ENCODE results near the gene TLE6. TPM values are rescaled to one million over a fixed set of nuclear protein-coding genes. Genes with fewer than 3 reads are reported as not detected.
"Not testable (repeated sequence)": the region's sequence is repeated elsewhere in the genome, so short reads cannot be mapped to it uniquely, and the experiment has no call there.

The TLE6 gene
- total and polyA plus RNA-seq, 4 donors: 1.6 to 5.0 (median 4.6) TPM

- Histone ChIP-seq H3K4me3 (ENCODE audit: low read depth, low read length) (no peak overlapping the region), H3K27ac (ENCODE audit: low read depth, low read length) (no peak overlapping the region), H3K27me3 (ENCODE audit: control insufficient read depth, insufficient read depth, low read length) (no peaks in the 10 kb centered on the region), H3K9me3 (ENCODE audit: control insufficient read depth, insufficient read depth, low read length) (no peaks in the 10 kb centered on the region), H3K4me1 (ENCODE audit: control insufficient read depth, insufficient read depth, low read length) (peaks cover 15% of the 10 kb centered on the region), H3K36me3 (ENCODE audit: control insufficient read depth, insufficient read depth, low read length) (peaks cover 64% of the 10 kb centered on the region)
- DNase-seq (ENCODE audit: low read depth in 4 of 6, low spot score in 6 of 6): no peak
- WGBS (ENCODE audit: insufficient coverage): 59% methylated on average over 5 of the region's 6 CpGs
Observed at GRCh38 chr19:3008994-3009393, 31.6 kb downstream of the TLE6 start.

DNA sequence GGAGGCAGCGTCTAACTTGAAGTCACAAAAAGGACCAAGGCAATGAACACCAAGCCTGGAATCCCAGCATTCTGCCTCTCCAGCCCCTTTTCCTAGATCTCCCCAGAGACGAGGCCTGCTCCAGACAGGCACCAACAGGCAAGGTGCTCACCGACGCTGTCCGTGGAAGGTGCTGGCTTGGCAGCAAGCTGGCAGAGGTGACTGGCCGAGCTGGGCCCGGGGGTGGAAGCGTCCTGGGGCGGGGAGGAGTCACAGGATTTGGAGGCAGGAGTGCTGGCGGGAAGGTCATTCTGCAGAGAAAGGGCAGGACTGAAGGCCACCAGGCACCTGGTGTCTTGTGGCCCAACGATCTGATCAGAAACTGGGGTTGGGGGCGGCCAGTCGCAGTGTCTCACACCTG lies 33.5 kb downstream of the TLE6 start:
- peaks cover 15% of the 10 kb centered on the region for H3K4me1 ChIP-seq (ENCODE audit: control insufficient read depth, insufficient read depth, low read length)
- no peak overlapping the region for H3K27ac ChIP-seq (ENCODE audit: low read depth, low read length)
- peaks cover 63% of the 10 kb centered on the region for H3K36me3 ChIP-seq (ENCODE audit: control insufficient read depth, insufficient read depth, low read length)
- whole genome bisulfite sequencing (ENCODE audit: insufficient coverage): 86% methylated on average over 13 of the region's 13 CpGs
- no peaks in the 10 kb centered on the region for H3K27me3 ChIP-seq (ENCODE audit: control insufficient read depth, insufficient read depth, low read length)
- H3K4me3 ChIP-seq (ENCODE audit: low read depth, low read length): no peak overlapping the region
- H3K9me3 ChIP-seq (ENCODE audit: control insufficient read depth, insufficient read depth, low read length): no peaks in the 10 kb centered on the region
- no peak for DNase-seq (ENCODE audit: low read depth in 4 of 6, low spot score in 6 of 6)

DNA sequence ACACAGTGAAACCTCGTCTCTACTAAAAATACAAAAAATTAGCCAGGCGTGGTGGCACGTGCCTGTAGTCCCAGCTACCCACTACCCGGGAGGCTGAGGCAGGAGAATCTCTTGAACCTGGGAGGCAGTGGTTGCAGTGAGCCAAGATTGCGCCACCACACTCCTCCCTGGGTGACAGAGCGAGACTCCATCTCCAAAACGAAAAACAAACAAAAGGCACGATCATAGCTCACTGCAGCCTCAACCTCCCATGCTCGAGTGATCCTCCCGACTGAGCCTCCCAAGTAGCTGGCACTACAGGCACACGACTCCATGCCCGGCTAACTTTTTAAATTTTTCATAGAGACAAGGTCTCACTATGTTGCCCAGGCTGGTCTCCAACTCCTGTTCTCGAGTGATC lies 34.7 kb downstream of the TLE6 start:
- not testable (repeated sequence) for H3K9me3 ChIP-seq (ENCODE audit: control insufficient read depth, insufficient read depth, low read length); H3K4me3 ChIP-seq (ENCODE audit: low read depth, low read length); DNase-seq (ENCODE audit: low read depth in 4 of 6, low spot score in 6 of 6); H3K27ac ChIP-seq (ENCODE audit: low read depth, low read length); H3K27me3 ChIP-seq (ENCODE audit: control insufficient read depth, insufficient read depth, low read length)
- Histone ChIP-seq H3K36me3 (ENCODE audit: control insufficient read depth, insufficient read depth, low read length) (peaks cover 57% of the 10 kb centered on the region), H3K4me1 (ENCODE audit: control insufficient read depth, insufficient read depth, low read length) (peaks cover 15% of the 10 kb centered on the region)
- WGBS (ENCODE audit: insufficient coverage): 89% methylated on average over 11 of the region's 13 CpGs

DNA sequence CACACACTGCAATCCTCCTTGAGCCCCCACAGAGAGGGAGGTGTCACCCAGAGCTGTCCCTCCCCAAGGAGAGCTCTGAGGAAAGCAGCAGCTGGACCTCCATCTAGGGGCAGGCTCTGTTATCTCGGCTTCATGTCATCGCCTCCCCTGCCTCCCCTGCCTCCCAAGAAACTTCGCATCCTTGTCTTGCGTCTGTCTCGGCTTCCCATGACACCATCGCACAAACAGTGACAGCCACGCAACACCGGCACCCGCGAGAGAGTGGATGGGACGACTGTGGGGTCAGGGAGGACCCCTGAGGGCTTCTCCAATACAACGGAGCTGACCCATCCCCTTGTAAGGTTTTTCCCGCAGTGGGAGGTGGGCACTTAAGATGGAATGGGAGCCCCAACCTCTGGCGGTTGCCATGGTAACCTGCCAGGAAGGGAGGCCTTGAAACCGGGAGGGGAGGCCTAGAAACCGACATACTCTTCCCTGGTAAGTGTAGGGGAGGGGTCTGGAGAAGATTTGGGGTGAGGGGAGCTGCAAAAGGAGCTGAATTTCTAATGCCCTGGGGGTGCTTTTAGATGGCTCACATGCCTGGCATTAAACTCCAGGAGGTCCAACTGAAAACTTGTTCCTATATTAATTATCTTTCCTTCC lies 35.4 kb downstream of the TLE6 start:
- peak in 2 of 6 donors; percentile 26 to 72 for DNase-seq (ENCODE audit: low read depth in 4 of 6, low spot score in 6 of 6)
- Histone ChIP-seq H3K9me3 (ENCODE audit: control insufficient read depth, insufficient read depth, low read length) (no peaks in the 10 kb centered on the region), H3K36me3 (ENCODE audit: control insufficient read depth, insufficient read depth, low read length) (peaks cover 56% of the 10 kb centered on the region), H3K4me1 (ENCODE audit: control insufficient read depth, insufficient read depth, low read length) (peaks cover 15% of the 10 kb centered on the region), H3K4me3 (ENCODE audit: low read depth, low read length) (no peak overlapping the region), H3K27ac (ENCODE audit: low read depth, low read length) (no peak overlapping the region), H3K27me3 (ENCODE audit: control insufficient read depth, insufficient read depth, low read length) (no peaks in the 10 kb centered on the region)
- WGBS (ENCODE audit: insufficient coverage): 37% methylated on average over 15 of the region's 16 CpGs

DNA sequence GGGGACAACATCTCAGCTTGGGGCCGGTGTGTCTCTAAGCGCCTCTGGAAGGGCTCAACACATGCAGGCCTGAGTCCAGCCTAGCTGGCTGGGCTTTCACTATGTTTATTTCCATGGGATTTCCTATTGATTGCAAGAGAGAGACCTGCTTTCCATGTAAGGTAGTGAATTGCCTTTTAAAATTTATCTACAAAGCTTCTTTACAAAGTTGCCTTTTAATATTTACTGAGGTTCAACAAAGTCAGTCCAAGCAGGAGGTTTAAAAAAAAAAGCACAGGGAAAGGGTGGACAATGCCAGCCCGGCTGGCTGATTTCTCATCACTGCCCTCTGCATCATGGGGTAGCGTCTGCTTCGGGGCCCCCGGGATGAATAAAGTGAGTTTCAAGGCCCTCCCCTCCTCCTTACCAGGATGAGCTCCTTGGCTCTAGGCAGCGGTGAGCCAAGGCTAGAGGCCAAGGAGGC lies 35.9 kb downstream of the TLE6 start:
- Histone ChIP-seq H3K4me1 (ENCODE audit: control insufficient read depth, insufficient read depth, low read length) (peaks cover 15% of the 10 kb centered on the region), H3K36me3 (ENCODE audit: control insufficient read depth, insufficient read depth, low read length) (peaks cover 51% of the 10 kb centered on the region), H3K9me3 (ENCODE audit: control insufficient read depth, insufficient read depth, low read length) (no peaks in the 10 kb centered on the region), H3K27me3 (ENCODE audit: control insufficient read depth, insufficient read depth, low read length) (no peaks in the 10 kb centered on the region), H3K4me3 (ENCODE audit: low read depth, low read length) (no peak overlapping the region), H3K27ac (ENCODE audit: low read depth, low read length) (no peak overlapping the region)
- 29% methylated on average over 7 of the region's 7 CpGs for WGBS (ENCODE audit: insufficient coverage)
- peak in 1 of 6 donors; percentile 32 for DNase-seq (ENCODE audit: low read depth in 4 of 6, low spot score in 6 of 6)

DNA sequence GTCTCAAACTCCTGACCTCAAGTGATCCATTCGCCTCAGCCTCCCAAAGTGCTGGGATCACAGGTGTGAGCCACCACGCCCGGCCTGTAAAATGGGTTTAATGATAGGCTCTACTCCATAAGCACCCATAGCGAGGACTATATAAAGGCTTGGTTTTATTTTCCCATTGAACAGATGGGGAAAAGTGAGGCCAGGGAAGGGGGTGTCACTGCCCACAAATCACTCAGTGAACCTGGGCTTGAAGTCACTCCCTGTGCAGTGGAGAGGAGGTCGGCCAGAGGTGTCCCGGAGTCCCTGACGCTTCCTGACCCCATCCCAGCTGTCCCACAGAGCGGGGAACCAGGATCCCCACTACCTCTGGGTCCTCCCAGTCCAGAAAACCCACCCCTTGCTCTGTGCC lies 36.8 kb downstream of the TLE6 start:
- H3K9me3 ChIP-seq (ENCODE audit: control insufficient read depth, insufficient read depth, low read length): no peaks in the 10 kb centered on the region
- no peak overlapping the region for H3K4me3 ChIP-seq (ENCODE audit: low read depth, low read length)
- peaks cover 52% of the 10 kb centered on the region for H3K36me3 ChIP-seq (ENCODE audit: control insufficient read depth, insufficient read depth, low read length)
- H3K27me3 ChIP-seq (ENCODE audit: control insufficient read depth, insufficient read depth, low read length): no peaks in the 10 kb centered on the region
- WGBS (ENCODE audit: insufficient coverage): 100% methylated on average over 1 of the region's 8 CpGs
- no peak overlapping the region for H3K27ac ChIP-seq (ENCODE audit: low read depth, low read length)
- H3K4me1 ChIP-seq (ENCODE audit: control insufficient read depth, insufficient read depth, low read length): peaks cover 15% of the 10 kb centered on the region
- no peak for DNase-seq (ENCODE audit: low read depth in 4 of 6, low spot score in 6 of 6)

DNA sequence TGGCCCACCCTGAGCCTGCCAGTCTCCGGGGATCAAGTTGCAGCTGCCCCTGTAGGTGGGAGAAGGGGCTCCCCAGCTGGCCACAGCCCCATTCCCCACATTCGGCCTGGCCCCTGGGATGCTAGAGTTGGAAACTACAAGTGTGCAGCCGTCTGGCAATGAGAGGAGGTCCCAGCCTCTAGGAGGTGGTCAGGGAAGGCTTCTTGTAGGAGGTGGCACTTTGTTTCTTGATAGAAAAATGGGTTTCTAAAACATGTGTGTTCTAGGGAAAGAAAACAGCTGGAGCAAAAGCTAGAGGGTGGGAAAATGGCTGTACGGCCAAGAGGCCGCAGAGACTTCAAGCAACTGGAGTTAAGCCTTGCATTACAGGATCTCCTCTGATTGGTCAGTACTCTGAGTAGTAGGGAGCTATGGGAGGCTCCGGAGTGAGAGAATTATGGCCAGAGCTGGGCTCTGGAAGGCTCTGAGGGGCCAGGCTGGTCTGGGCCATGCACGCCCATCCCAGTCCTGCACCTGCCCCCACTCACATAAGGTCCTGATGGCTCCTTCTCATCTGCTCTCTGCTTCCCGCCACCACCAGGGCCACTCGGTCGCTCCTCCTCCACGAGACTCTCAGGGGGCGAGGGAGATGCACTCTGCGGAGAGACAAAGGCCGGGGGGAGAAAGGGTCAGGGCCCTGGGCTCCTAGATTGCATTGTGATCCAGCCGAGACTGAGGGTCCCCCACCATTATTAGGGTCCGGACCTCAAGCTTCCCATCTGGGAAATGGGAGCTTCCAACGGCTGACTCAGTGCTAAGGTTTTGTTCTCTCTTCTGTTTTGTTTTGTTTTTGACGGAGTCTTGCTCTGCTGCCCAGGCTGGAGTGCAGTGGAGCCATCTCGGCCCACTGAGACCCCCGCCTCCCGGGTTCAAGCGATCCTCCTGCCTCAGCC lies 38.0 kb downstream of the TLE6 start:
- Histone ChIP-seq H3K4me3 (ENCODE audit: low read depth, low read length) (no peak overlapping the region), H3K9me3 (ENCODE audit: control insufficient read depth, insufficient read depth, low read length) (no peaks in the 10 kb centered on the region), H3K27ac (ENCODE audit: low read depth, low read length) (no peak overlapping the region), H3K4me1 (ENCODE audit: control insufficient read depth, insufficient read depth, low read length) (peaks cover 15% of the 10 kb centered on the region), H3K36me3 (ENCODE audit: control insufficient read depth, insufficient read depth, low read length) (peaks cover 49% of the 10 kb centered on the region), H3K27me3 (ENCODE audit: control insufficient read depth, insufficient read depth, low read length) (no peaks in the 10 kb centered on the region)
- DNase-seq (ENCODE audit: low read depth in 4 of 6, low spot score in 6 of 6): no peak
- 88% methylated on average over 17 of the region's 22 CpGs for WGBS (ENCODE audit: insufficient coverage)

GRCh38 chr19:3017923-3018322 lies 40.6 kb downstream of the TLE6 start:
- 86% methylated on average over 3 of the region's 7 CpGs for WGBS (ENCODE audit: insufficient coverage)
- Histone ChIP-seq H3K4me1 (ENCODE audit: control insufficient read depth, insufficient read depth, low read length) (peaks cover 10% of the 10 kb centered on the region), H3K9me3 (ENCODE audit: control insufficient read depth, insufficient read depth, low read length) (no peaks in the 10 kb centered on the region), H3K36me3 (ENCODE audit: control insufficient read depth, insufficient read depth, low read length) (peaks cover 37% of the 10 kb centered on the region), H3K27me3 (ENCODE audit: control insufficient read depth, insufficient read depth, low read length) (no peaks in the 10 kb centered on the region), H3K27ac (ENCODE audit: low read depth, low read length) (no peak overlapping the region), H3K4me3 (ENCODE audit: low read depth, low read length) (no peak overlapping the region)
- DNase-seq (ENCODE audit: low read depth in 4 of 6, low spot score in 6 of 6): no peak

DNA sequence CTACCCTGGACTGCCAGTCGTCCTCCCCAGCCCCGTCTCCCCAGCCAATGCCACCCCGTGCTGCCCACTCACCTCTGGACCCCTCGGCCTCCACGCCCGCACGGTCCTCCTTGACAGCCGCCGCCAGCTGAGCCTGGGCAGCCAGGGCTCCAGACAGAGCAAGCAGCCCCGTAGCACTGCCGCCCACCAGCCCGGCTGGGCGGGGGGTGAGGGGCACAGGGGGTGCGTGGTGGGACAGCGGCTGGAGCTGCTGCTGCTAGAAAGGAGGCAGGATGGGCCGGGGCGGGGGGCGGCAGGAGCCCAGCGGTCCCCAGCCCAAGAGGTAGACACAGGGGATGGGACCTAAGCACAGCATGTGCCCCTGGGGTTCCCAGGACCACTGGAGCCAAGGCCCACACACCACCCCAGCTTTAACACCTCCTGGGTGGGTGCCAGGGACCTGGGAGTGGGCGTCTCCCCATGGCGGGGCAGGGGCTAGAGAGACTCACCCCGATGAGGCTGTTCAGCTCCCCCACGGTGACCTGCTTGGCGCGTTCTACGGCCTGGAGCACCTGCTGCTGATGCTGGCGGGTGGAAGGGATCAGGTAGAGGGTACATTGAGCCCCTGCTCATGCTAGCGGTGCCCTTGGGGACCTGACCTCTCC lies 42.0 kb downstream of the TLE6 start:
- 91% methylated on average over 18 of the region's 28 CpGs for WGBS (ENCODE audit: insufficient coverage)
- peaks cover 29% of the 10 kb centered on the region for H3K36me3 ChIP-seq (ENCODE audit: control insufficient read depth, insufficient read depth, low read length)
- no peaks in the 10 kb centered on the region for H3K27me3 ChIP-seq (ENCODE audit: control insufficient read depth, insufficient read depth, low read length)
- no peak overlapping the region for H3K27ac ChIP-seq (ENCODE audit: low read depth, low read length)
- no peaks in the 10 kb centered on the region for H3K4me1 ChIP-seq (ENCODE audit: control insufficient read depth, insufficient read depth, low read length)
- H3K9me3 ChIP-seq (ENCODE audit: control insufficient read depth, insufficient read depth, low read length): no peaks in the 10 kb centered on the region
- DNase-seq (ENCODE audit: low read depth in 4 of 6, low spot score in 6 of 6): no peak
- H3K4me3 ChIP-seq (ENCODE audit: low read depth, low read length): no peak overlapping the region

Measured in spinal cord (tissue), 10 donors.